Neural crest cell (in vitro differentiated cells): ENCODE data around the gene EIF4G3. TPM values are rescaled to one million over a fixed set of nuclear protein-coding genes. Genes with fewer than 3 reads are reported as not detected.
"Not testable (repeated sequence)": the region's sequence is repeated elsewhere in the genome, so short reads cannot be mapped to it uniquely, and the experiment has no call there.

Source experiments
- DNase-seq: peaks from one replicate; pipeline ENCODE4 v3.0.0; 2021; ENCODE audit warnings: low read depth, mixed read lengths, low spot score
- H3K27ac Mint-ChIP-seq: one replicate; pipeline ENCODE4 v1.8.0; 2021; ENCODE audit warnings: mild to moderate bottlenecking, mixed read lengths; ENCODE audit not compliant: unreplicated experiment
- H3K27me3 Mint-ChIP-seq: 2 replicates; pipeline ENCODE4 v1.8.0; 2021; ENCODE audit warnings: low read depth, mild to moderate bottlenecking, mixed read lengths
- H3K36me3 Mint-ChIP-seq: 2 replicates; pipeline ENCODE4 v1.8.0; 2021; ENCODE audit warnings: low read depth, mild to moderate bottlenecking, mixed read lengths
- H3K4me1 Mint-ChIP-seq: 2 replicates; pipeline ENCODE4 v1.8.0; 2021; ENCODE audit warnings: mixed read lengths
- H3K4me3 Mint-ChIP-seq: one replicate; pipeline ENCODE4 v1.8.0; 2021; ENCODE audit warnings: mild to moderate bottlenecking, mixed read lengths
- H3K9me3 Mint-ChIP-seq: 2 replicates; pipeline ENCODE4 v1.8.0; 2021; ENCODE audit warnings: mixed read lengths
- total RNA-seq: library from RNA; stranded (reverse); gene quantifications from 2 replicates; pipeline ENCODE4 v1.2.1, GENCODE V29; 2021
- TF ChIP-seq, protein P1 (sequence below): fragments of 200-600 bp; sonication (generic); conservative IDR thresholded peaks from 2 replicates; pipeline ENCODE4 v1.5.0; 2021; ENCODE audit warnings: antibody characterized with exemption, mild to moderate bottlenecking

EIF4G3 gene
- total RNA-seq, 1 donor from 2014 or later = 97.5 TPM

DNA sequence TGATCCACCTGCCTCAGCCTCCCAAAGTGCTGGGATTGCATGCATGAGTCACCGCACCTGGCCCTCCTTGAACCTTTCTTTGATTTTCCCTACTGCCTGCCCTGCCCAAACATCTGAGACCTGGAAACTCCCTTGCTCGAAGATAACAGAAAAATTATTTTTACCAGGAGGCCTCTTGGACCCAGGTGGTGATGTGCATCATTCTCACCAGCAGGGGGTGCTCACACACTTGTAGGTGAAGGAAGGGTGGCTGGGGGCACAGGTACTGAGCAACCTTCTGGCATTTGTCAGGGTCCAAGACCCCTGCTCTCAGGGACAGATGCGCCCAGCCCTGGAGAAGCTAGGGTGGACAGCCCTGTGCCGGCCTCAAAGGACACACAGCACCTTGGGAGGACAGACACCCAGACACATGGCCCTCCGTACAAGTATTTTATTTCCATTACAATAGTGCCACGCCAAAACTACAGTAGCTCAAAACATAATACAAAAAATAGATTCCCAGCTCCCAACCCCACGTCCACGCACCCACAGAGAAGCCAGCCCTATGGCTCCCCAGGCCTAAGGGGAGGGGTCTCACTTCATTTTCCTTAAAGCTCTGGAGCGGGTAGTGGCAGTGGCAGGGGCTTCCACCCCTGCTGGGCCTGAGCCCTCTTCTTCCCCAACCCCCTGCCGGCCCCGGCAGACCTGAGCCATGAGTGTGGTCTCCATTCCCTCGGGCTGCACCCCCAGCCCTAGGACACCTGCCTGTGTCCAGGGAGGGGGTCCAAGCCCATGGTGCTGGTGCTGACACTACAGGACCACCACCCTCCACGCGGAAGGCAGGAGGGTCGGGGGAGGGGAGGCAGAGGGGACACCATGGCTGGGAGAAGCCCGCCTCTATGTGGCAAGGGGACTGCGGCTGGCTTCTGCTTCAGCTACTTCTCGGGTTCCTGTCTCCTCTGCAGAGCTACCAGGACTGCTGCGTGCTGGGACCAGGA lies 40.4 kb upstream of the EIF4G3 start:
- Mint-ChIP-seq H3K27ac (peak overlapping the region; percentile 12), H3K9me3 (no peaks in the 10 kb centered on the region), H3K27me3 (no peaks in the 10 kb centered on the region), H3K4me1 (no peaks in the 10 kb centered on the region), H3K36me3 (peaks cover 2% of the 10 kb centered on the region), H3K4me3 (no peak overlapping the region)
- peak; percentile 54 for DNase-seq
- TF ChIP-seq, protein P1, sequence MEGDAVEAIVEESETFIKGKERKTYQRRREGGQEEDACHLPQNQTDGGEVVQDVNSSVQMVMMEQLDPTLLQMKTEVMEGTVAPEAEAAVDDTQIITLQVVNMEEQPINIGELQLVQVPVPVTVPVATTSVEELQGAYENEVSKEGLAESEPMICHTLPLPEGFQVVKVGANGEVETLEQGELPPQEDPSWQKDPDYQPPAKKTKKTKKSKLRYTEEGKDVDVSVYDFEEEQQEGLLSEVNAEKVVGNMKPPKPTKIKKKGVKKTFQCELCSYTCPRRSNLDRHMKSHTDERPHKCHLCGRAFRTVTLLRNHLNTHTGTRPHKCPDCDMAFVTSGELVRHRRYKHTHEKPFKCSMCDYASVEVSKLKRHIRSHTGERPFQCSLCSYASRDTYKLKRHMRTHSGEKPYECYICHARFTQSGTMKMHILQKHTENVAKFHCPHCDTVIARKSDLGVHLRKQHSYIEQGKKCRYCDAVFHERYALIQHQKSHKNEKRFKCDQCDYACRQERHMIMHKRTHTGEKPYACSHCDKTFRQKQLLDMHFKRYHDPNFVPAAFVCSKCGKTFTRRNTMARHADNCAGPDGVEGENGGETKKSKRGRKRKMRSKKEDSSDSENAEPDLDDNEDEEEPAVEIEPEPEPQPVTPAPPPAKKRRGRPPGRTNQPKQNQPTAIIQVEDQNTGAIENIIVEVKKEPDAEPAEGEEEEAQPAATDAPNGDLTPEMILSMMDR = peak; percentile 75

DNA sequence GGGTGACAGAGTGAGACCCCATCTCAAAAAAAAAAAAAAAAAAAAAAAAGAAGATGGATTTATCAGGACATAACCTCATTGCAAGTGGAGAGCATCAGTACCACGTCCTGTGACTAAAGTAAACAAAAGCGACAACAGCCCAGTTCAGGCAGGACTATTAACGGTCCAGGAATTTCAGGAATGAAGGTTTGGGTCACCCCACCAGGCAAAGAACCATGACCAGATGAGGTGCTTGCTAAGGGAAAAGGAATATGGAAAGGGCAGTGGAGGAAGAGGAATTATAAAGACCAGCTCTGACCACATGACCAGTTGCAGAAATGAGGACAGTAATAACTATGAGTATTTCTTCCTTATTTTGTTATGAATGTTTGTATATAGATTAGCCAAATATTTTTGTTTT lies 35.4 kb upstream of the EIF4G3 start:
- Mint-ChIP-seq H3K27me3 (no peaks in the 10 kb centered on the region), H3K9me3 (no peaks in the 10 kb centered on the region), H3K36me3 (no peaks in the 10 kb centered on the region), H3K4me1 (no peaks in the 10 kb centered on the region), H3K4me3 (no peak overlapping the region), H3K27ac (no peak overlapping the region)
- no peak for DNase-seq
- TF ChIP-seq, protein P1 = no peak

DNA sequence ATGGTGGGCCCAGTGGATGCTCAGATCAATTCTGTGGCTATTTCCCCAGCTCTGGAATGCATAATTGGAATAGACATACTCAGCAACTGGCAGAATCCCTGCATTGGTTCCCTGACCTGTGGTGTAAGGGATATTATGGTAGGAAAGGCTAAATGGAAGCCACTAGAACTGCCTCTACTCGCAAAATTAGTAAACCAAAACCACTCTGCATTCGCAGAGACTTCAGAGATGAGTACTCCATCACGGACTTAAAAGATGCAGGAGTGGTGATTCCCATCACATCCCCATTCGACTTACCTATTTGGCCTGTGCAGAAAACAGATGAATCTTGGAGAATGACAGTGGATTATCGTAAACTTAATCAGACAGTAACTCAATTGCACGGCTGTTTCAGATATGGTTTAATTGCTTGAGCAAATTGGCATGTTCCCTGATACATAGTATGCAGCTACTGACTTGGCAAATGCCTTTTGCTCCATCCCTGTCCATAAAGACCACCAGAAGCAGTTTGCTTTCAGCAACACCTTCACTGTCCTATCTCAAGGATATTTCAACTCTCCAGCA lies 31.5 kb upstream of the EIF4G3 start:
- H3K4me1 Mint-ChIP-seq, DNase-seq, H3K27ac Mint-ChIP-seq, H3K36me3 Mint-ChIP-seq, H3K27me3 Mint-ChIP-seq, H3K4me3 Mint-ChIP-seq, H3K9me3 Mint-ChIP-seq: not testable (repeated sequence)

DNA sequence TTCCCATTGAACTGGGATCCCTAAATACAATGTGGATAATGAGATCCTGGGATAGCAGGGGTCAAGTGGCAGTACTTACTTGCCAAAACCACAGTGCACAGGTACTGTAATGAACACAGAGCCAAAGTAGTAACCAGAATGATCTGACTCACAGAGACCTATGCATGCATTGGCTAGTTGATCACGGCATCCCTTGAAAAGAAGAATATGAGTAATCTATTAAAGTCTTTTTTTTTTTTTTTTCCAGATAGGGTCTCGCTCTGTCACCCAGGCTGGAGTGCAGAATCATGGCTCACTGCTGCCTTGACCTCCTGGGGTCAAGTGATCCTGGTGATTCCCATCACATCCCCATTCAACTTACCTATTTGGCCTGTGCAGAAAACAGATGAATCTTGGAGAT lies 29.4 kb upstream of the EIF4G3 start:
- no peak overlapping the region for H3K4me3 Mint-ChIP-seq
- TF ChIP-seq, protein P1 = no peak
- no peaks in the 10 kb centered on the region for H3K36me3 Mint-ChIP-seq
- H3K4me1 Mint-ChIP-seq = no peaks in the 10 kb centered on the region
- H3K9me3 Mint-ChIP-seq = no peaks in the 10 kb centered on the region
- H3K27ac Mint-ChIP-seq = no peak overlapping the region
- DNase-seq = no peak
- no peaks in the 10 kb centered on the region for H3K27me3 Mint-ChIP-seq

DNA sequence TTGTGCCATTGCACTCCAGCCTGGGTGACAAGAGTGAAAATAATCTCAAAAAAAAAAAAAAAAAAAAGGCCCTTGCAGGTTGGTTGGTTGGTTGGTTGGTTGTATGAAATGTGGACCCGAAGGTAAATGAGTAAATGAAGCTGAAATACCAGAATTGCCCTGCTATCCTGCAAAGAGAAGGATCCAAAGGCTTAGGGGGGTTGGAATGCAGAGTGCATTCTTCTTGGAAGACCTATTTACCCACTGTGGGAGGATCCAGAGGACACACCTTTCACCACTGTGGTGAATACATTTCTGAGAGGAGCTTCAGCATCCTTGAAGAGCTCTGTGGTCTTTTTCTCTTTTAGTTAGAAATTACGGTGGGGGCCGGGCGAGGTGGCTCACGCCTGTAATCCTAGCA lies 28.7 kb upstream of the EIF4G3 start:
- TF ChIP-seq, protein P1 = no peak
- Mint-ChIP-seq H3K27ac (no peak overlapping the region), H3K36me3 (no peaks in the 10 kb centered on the region)

DNA sequence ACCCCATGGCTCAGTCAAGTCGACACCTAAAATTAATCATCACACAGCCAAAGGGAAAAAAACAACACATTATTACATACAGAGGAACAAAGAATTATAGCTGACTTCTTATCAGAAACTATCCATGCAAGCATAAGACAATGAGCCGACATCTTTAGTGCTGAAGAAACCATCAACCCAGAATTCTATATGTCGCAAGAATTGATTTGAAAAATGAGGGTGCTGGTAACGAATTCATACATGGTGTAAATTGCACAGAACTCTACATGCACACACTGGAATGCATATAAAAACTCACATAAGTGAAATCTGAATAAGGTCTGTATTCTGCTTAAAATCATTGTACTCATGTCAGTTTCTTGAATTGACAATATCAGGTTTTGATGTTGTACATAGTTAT lies 25.0 kb upstream of the EIF4G3 start:
- H3K27ac Mint-ChIP-seq = no peak overlapping the region
- TF ChIP-seq, protein P1 = no peak
- H3K4me3 Mint-ChIP-seq = no peak overlapping the region
- H3K36me3 Mint-ChIP-seq = no peaks in the 10 kb centered on the region
- no peaks in the 10 kb centered on the region for H3K9me3 Mint-ChIP-seq
- no peaks in the 10 kb centered on the region for H3K4me1 Mint-ChIP-seq
- H3K27me3 Mint-ChIP-seq = no peaks in the 10 kb centered on the region
- no peak for DNase-seq

More for the DNA sequence above, 28.7 kb upstream of the EIF4G3 start:
- no peaks in the 10 kb centered on the region for H3K9me3 Mint-ChIP-seq
- H3K27me3 Mint-ChIP-seq = no peaks in the 10 kb centered on the region
- no peaks in the 10 kb centered on the region for H3K4me1 Mint-ChIP-seq
- DNase-seq = no peak
- H3K4me3 Mint-ChIP-seq = no peak overlapping the region

DNA sequence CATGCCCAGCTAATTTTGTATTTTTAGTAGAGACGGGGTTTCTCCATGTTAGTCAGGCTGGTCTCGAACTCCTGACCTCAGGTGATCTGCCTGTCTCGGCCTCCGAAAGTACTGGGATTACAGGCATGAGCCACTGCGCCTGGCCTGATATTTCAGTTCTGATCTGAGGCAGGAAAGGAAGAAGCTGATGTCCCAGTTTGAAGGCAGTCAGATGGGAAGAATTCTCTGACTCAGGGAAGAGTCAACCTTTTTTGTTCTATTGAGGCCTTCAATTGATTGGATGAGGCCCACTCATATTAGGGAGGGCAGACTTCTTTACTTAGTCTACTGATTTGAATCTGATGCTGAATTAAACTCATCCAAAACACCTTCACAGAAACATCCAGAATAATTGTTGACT lies 24.5 kb upstream of the EIF4G3 start:
- H3K9me3 Mint-ChIP-seq, H3K4me1 Mint-ChIP-seq, H3K36me3 Mint-ChIP-seq, H3K4me3 Mint-ChIP-seq, H3K27ac Mint-ChIP-seq, DNase-seq, H3K27me3 Mint-ChIP-seq: not testable (repeated sequence)
